SK-N-SH (cell line): ENCODE data around the gene IPCEF1. TPM values are rescaled to one million over a fixed set of nuclear protein-coding genes. Genes with fewer than 3 reads are reported as not detected.

ENCODE experiments used
- CTCF ChIA-PET: fragments of 300-600, 350-600 bp; formaldehyde crosslinking; extraction: SDS; loops from one replicate; lab custom pipeline; 2021; lab: Yijun Ruan, JAX
- POLR2A ChIA-PET: fragments of 350-600 bp; sonication (Branson Sonifier 250); formaldehyde crosslinking; extraction: SDS; loops from one replicate; lab custom pipeline; 2020; ENCODE audit warnings: antibody characterized with exemption, inconsistent platforms; lab: Yijun Ruan, JAX
- DNase-seq: peaks from one replicate; pipeline ENCODE4 v3.0.0; 2012
- H2AFZ ChIP-seq: fragments of 200-600 bp; sonication (generic); 2 replicates; pipeline ENCODE4 v1.8.1; 2016; ENCODE audit warnings: antibody characterized with exemption, mild to moderate bottlenecking, low read depth
- H3F3A ChIP-seq: fragments of 200-600 bp; sonication (generic); replicated peaks from 2 replicates; pipeline ENCODE3; 2016; ENCODE audit warnings: antibody characterized with exemption, mild to moderate bottlenecking; ENCODE audit not compliant: insufficient read depth
- H3K27ac ChIP-seq, 2 experiments: fragments of 200-500 bp in 1 of 2; fragments of 200-600 bp in 1 of 2; sonication (Bioruptor generic) in 1 of 2; sonication (generic), shearing (Covaris generic) in 1 of 2; 2 replicates each; pipeline versions ENCODE4 v1.5.1 to v1.6.1; 2014 to 2016; ENCODE audit warnings: low read depth in 2 of 2, inconsistent platforms in 1 of 2, low read length in 1 of 2, mild to moderate bottlenecking in 1 of 2, mixed read lengths in 1 of 2
- H3K27me3 ChIP-seq: fragments of 200-600 bp; sonication (generic), shearing (Covaris generic); 2 replicates; pipeline ENCODE4 v1.6.1; 2016; ENCODE audit warnings: mixed run types; ENCODE audit not compliant: insufficient read depth
- H3K36me3 ChIP-seq, 2 experiments: fragments of 200-500 bp in 1 of 2; fragments of 200-600 bp in 1 of 2; sonication (Bioruptor generic) in 1 of 2; sonication (generic) in 1 of 2; replicated peaks in 1 of 2; 2 replicates each; pipeline versions ENCODE3 to v1.5.1; 2014 to 2016; ENCODE audit warnings: low read length in 1 of 2, mild to moderate bottlenecking in 1 of 2; ENCODE audit not compliant: insufficient read depth in 2 of 2, control insufficient read depth in 1 of 2
- H3K4me1 ChIP-seq, 2 experiments: fragments of 200-500 bp in 1 of 2; fragments of 200-600 bp in 1 of 2; sonication (Bioruptor generic) in 1 of 2; sonication (generic), shearing (Covaris generic) in 1 of 2; 2 replicates each; pipeline versions ENCODE4 v1.5.1 to v1.6.1; 2014 to 2016; ENCODE audit warnings: low read depth in 1 of 2, low read length in 1 of 2, mixed run types in 1 of 2; ENCODE audit not compliant: insufficient read depth in 2 of 2, control insufficient read depth in 1 of 2
- H3K4me2 ChIP-seq: fragments of 200-600 bp; sonication (generic), shearing (Covaris generic); 2 replicates; pipeline ENCODE4 v1.6.1; 2017; ENCODE audit warnings: mixed run types
- H3K4me3 ChIP-seq, 2 experiments: fragments of 200-500 bp in 1 of 2; fragments of 200-600 bp in 1 of 2; sonication (Bioruptor generic) in 1 of 2; sonication (generic), shearing (Covaris generic) in 1 of 2; 2 replicates each; pipeline versions ENCODE4 v1.5.1 to v1.8.1; 2014 to 2016; ENCODE audit warnings: low read depth in 2 of 2, inconsistent platforms in 1 of 2, low read length in 1 of 2, mild to moderate bottlenecking in 1 of 2, mixed read lengths in 1 of 2, moderate library complexity in 1 of 2
- H3K79me2 ChIP-seq: fragments of 200-600 bp; sonication (generic); 2 replicates; pipeline ENCODE4 v1.8.1; 2017; ENCODE audit warnings: mild to moderate bottlenecking; ENCODE audit not compliant: insufficient read depth
- H3K9ac ChIP-seq: fragments of 200-600 bp; sonication (generic); 2 replicates; pipeline ENCODE4 v1.6.1; 2017; ENCODE audit warnings: mixed run types
- H3K9me2 ChIP-seq: fragments of 200-600 bp; sonication (generic); 2 replicates; pipeline ENCODE4 v1.6.1; 2017; ENCODE audit warnings: mixed run types
- H3K9me3 ChIP-seq: fragments of 200-600 bp; sonication (generic); 2 replicates; pipeline ENCODE4 v1.6.1; 2017; ENCODE audit warnings: mixed run types, mild to moderate bottlenecking, moderate library complexity
- H4K20me1 ChIP-seq: fragments of 200-600 bp; sonication (generic); 2 replicates; pipeline ENCODE4 v1.6.1; 2017; ENCODE audit warnings: mild to moderate bottlenecking, mixed run types; ENCODE audit not compliant: insufficient read depth
- ELF1 ChIP-seq: IDR thresholded peaks from 2 replicates; pipeline ENCODE4 v1.4.0; 2012
- EP300 ChIP-seq, 2 experiments: IDR thresholded peaks; 2 replicates each; pipeline versions ENCODE4 v1.4.0 to v1.6.1; 2012; ENCODE audit warnings: borderline replicate concordance in 1 of 2, low read depth in 1 of 2, low read length in 1 of 2
- EZH2phosphoT487 ChIP-seq: fragments of 200-600 bp; sonication (generic); IDR thresholded peaks from 2 replicates; pipeline ENCODE4 v1.6.1; 2017; ENCODE audit warnings: low read depth, mixed run types, mild to moderate bottlenecking, antibody characterized with exemption, moderate library complexity, borderline replicate concordance
- FOSL2 ChIP-seq: IDR thresholded peaks from 2 replicates; pipeline ENCODE4 v1.4.0; 2012; ENCODE audit warnings: low read depth, mild to moderate bottlenecking, moderate library complexity, borderline replicate concordance
- GATA2 ChIP-seq: sonication (generic); formaldehyde crosslinking; IDR thresholded peaks from 2 replicates; pipeline ENCODE4 v1.5.0; 2020; ENCODE audit warnings: mild to moderate bottlenecking, missing genetic modification reagents
- MEF2A ChIP-seq: IDR thresholded peaks from 2 replicates; pipeline ENCODE4 v1.4.0; 2012; ENCODE audit warnings: low read depth, borderline replicate concordance
- NRF1 ChIP-seq: IDR thresholded peaks from 2 replicates; pipeline ENCODE4 v1.6.1; 2012; ENCODE audit warnings: low read depth, mild to moderate bottlenecking, low read length
- RCOR1 ChIP-seq: fragments of 150-350 bp; IDR thresholded peaks from 2 replicates; pipeline ENCODE4 v1.6.1; 2017; ENCODE audit warnings: antibody characterized with exemption, low read length
- TCF12 ChIP-seq: IDR thresholded peaks from 2 replicates; pipeline ENCODE4 v1.4.0; 2012
- TEAD4 ChIP-seq: IDR thresholded peaks from 2 replicates; pipeline ENCODE4 v1.4.0; 2012; ENCODE audit warnings: mild to moderate bottlenecking, borderline replicate concordance; ENCODE audit not compliant: insufficient read depth
- WGBS: methylation state at CpG from one replicate; pipeline ENCODE4 v1.1.6; 2017; ENCODE audit warnings: low lambda C conversion rate; 5-methylcytosine and 5-hydroxymethylcytosine counted together
- polyA plus RNA-seq, 3 experiments: library from polyadenylated mRNA; depleted of rRNA; stranded (reverse); fragments of >200 nt; gene quantifications; 2 replicates each; pipeline ENCODE4 v1.2.3, GENCODE V29; 2012
- TF ChIP-seq, protein P1 (sequence below): IDR thresholded peaks from 2 replicates; pipeline ENCODE4 v1.6.1; 2012; ENCODE audit warnings: mild to moderate bottlenecking, low read depth, low read length, moderate library complexity
- TF ChIP-seq, protein P2 (sequence below): IDR thresholded peaks from 2 replicates; pipeline ENCODE4 v1.4.0; 2012; ENCODE audit warnings: low read depth
- TF ChIP-seq, protein P3 (sequence below): IDR thresholded peaks from 2 replicates; pipeline ENCODE4 v1.4.0; 2012; ENCODE audit warnings: low read depth, borderline replicate concordance
- TF ChIP-seq, protein P4 (sequence below): fragments of 150-350 bp; IDR thresholded peaks from 2 replicates; pipeline ENCODE4 v1.6.1; 2016; ENCODE audit warnings: mild to moderate bottlenecking, low read depth, low read length

IPCEF1 gene
- polyA plus RNA-seq, 1 of the 3 experiments (the other 2 are of a cell fraction), result not detected

DNA sequence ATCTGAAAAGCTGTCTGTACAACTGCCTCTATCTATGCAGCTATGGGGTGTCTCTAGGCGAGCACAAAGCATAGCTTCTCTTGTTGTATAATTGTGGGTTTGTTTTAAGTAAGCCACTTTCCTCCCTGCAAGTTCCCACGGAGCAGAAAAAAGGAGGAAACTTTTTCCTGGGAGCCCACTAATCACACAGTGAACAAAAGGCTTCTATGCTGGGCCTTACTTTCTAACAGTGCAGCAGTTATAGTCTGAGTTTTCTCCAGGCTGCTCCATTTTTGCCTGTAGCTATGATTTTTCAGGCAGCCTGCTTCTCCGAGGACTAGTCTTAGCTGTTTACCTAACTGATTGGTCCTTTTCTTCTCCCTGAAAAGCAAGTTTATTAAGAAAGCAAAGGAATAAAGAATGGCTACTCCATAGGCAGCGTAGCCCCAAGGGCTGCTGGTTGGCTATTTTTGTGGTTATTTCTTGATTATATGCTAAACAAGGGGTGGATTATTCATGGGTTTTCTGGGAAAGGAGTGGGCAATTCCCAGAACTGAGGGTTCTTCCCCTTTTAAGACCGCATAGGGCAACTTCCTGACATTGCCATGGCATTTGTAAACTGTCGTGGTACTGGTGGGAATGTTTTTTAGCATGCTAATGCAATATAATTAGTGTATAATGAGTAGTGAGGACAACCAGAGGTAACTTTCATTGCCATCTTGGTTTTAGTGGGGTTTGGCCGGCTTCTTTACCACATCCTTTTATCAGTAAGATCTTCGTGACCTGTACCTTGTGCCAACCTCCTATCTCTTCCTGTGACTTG lies 233.2 kb downstream of the IPCEF1 start (continued):
- no peak for TF ChIP-seq TEAD4
- TF ChIP-seq EZH2phosphoT487, result no peak
- TF ChIP-seq, protein P1, sequence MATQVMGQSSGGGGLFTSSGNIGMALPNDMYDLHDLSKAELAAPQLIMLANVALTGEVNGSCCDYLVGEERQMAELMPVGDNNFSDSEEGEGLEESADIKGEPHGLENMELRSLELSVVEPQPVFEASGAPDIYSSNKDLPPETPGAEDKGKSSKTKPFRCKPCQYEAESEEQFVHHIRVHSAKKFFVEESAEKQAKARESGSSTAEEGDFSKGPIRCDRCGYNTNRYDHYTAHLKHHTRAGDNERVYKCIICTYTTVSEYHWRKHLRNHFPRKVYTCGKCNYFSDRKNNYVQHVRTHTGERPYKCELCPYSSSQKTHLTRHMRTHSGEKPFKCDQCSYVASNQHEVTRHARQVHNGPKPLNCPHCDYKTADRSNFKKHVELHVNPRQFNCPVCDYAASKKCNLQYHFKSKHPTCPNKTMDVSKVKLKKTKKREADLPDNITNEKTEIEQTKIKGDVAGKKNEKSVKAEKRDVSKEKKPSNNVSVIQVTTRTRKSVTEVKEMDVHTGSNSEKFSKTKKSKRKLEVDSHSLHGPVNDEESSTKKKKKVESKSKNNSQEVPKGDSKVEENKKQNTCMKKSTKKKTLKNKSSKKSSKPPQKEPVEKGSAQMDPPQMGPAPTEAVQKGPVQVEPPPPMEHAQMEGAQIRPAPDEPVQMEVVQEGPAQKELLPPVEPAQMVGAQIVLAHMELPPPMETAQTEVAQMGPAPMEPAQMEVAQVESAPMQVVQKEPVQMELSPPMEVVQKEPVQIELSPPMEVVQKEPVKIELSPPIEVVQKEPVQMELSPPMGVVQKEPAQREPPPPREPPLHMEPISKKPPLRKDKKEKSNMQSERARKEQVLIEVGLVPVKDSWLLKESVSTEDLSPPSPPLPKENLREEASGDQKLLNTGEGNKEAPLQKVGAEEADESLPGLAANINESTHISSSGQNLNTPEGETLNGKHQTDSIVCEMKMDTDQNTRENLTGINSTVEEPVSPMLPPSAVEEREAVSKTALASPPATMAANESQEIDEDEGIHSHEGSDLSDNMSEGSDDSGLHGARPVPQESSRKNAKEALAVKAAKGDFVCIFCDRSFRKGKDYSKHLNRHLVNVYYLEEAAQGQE, result no peak
- no peak for TF ChIP-seq MEF2A

DNA sequence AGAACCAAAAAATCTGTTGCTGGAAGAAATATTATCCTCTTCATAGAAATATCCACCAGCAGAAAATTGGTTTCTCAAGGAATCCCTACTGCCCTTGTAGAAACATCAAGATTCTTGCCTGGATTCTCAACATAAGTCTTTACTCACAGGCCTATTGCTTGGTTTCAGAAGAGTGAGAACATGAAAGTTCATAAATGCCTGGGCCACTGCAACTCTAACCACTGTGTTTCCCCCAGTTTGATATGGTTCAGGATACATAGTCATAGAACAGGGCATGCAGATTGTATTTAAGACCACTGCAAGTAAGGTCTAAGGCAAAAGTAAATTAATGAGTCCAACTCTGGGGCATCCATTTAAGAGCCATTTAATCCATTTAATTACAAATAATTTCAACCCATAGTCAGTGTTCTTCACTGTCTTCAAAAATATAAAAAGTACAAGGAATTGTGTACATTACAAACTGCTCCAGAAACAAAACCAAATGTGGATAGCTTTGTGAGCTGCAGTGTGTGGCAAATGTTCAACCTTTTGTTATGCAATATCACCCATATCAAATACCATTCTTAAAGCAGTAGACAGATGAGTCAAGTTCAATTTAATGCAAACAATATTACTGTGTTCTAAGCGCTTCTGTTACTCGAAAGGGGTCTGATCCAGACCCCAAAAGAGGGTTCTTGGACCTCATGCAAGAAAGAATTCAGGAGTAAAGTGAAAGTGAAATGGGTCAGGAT lies 234.2 kb downstream of the IPCEF1 start:
- Histone ChIP-seq H3K4me2 (no peak overlapping the region), H3K9me3 (no peaks in the 10 kb centered on the region), H3K9me2 (no peaks in the 10 kb centered on the region), H3F3A (no peaks in the 10 kb centered on the region), H4K20me1 (no peaks in the 10 kb centered on the region), H3K4me3 (no peak overlapping the region), H3K9ac (no peak overlapping the region), H3K27ac (no peak overlapping the region), H3K36me3 (peaks cover 0 to 9% of the 10 kb centered on the region in 2 experiments), H3K79me2 (no peaks in the 10 kb centered on the region), H2AFZ (no peak overlapping the region), H3K27me3 (no peaks in the 10 kb centered on the region), H3K4me1 (peaks cover 0 to 2% of the 10 kb centered on the region in 2 experiments; a peak in 1 of 4 replicates)
- 16% methylated on average over 2 of the region's 2 CpGs for WGBS
- no peak for DNase-seq
- CTCF ChIA-PET, result interaction anchor here (0.6 kb wide), 1 partner anchor 683 kb away, joined by 3 read pairs; no protein-coding TSS in a partner anchor
- POLR2A ChIA-PET, result no interaction called here
- TF ChIP-seq RCOR1, result no peak
- no peak for TF ChIP-seq TCF12
- TF ChIP-seq EP300 (IDR thresholded peaks at IDR 0.05; ENCODE audit: borderline replicate concordance in 1 of 2, low read depth in 1 of 2, low read length in 1 of 2), result no peak

DNA sequence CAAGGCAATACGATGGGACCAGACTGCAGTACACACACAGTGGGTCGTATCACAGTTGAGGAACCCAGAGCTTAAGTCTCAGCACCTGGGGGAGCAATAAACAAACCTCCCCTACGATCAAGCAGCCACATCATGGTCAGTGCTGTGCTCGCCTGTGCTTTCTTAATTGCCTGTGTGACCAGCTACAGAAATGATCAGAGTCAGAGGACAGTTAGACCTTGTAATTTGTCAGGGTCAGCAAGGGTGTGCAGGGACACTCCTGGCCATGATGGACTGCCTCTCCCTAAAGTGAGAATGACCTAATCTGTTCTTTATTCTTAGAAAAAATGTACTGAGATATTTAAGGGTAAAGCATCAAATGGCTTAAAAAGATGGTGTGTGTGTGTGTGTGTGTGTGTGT lies 239.1 kb downstream of the IPCEF1 start:
- no peaks in the 10 kb centered on the region for H3K9me2 ChIP-seq
- H3K36me3 ChIP-seq, result peaks cover 0 to 9% of the 10 kb centered on the region in 2 experiments
- no peaks in the 10 kb centered on the region for H4K20me1 ChIP-seq
- H2AFZ ChIP-seq, result no peak overlapping the region
- H3K9ac ChIP-seq, result no peak overlapping the region
- no peak overlapping the region; a peak in 1 of 4 replicates for H3K27ac ChIP-seq
- no peak overlapping the region for H3K4me3 ChIP-seq
- no peaks in the 10 kb centered on the region for H3K27me3 ChIP-seq
- ChIA-PET POLR2A (no interaction called here), CTCF (no interaction called here)
- no peaks in the 10 kb centered on the region for H3K79me2 ChIP-seq
- no peak overlapping the region for H3K4me2 ChIP-seq
- H3K9me3 ChIP-seq, result no peaks in the 10 kb centered on the region
- H3F3A ChIP-seq, result no peaks in the 10 kb centered on the region
- H3K4me1 ChIP-seq, result peaks cover 0 to 2% of the 10 kb centered on the region in 2 experiments; a peak in 1 of 4 replicates
- WGBS, result 11% methylated on average over 3 of the region's 4 CpGs
- no peak for DNase-seq
- TF ChIP-seq FOSL2 (no peak), EZH2phosphoT487 (no peak), GATA2 (no peak), NRF1 (no peak), ELF1 (no peak), EP300 (IDR thresholded peaks at IDR 0.05; ENCODE audit: borderline replicate concordance in 1 of 2, low read depth in 1 of 2, low read length in 1 of 2) (no peak)
- TF ChIP-seq, protein P2, sequence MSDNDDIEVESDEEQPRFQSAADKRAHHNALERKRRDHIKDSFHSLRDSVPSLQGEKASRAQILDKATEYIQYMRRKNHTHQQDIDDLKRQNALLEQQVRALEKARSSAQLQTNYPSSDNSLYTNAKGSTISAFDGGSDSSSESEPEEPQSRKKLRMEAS, result no peak
- TF ChIP-seq, protein P3, sequence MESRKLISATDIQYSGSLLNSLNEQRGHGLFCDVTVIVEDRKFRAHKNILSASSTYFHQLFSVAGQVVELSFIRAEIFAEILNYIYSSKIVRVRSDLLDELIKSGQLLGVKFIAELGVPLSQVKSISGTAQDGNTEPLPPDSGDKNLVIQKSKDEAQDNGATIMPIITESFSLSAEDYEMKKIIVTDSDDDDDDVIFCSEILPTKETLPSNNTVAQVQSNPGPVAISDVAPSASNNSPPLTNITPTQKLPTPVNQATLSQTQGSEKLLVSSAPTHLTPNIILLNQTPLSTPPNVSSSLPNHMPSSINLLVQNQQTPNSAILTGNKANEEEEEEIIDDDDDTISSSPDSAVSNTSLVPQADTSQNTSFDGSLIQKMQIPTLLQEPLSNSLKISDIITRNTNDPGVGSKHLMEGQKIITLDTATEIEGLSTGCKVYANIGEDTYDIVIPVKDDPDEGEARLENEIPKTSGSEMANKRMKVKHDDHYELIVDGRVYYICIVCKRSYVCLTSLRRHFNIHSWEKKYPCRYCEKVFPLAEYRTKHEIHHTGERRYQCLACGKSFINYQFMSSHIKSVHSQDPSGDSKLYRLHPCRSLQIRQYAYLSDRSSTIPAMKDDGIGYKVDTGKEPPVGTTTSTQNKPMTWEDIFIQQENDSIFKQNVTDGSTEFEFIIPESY, result no peak
- TF ChIP-seq, protein P4, sequence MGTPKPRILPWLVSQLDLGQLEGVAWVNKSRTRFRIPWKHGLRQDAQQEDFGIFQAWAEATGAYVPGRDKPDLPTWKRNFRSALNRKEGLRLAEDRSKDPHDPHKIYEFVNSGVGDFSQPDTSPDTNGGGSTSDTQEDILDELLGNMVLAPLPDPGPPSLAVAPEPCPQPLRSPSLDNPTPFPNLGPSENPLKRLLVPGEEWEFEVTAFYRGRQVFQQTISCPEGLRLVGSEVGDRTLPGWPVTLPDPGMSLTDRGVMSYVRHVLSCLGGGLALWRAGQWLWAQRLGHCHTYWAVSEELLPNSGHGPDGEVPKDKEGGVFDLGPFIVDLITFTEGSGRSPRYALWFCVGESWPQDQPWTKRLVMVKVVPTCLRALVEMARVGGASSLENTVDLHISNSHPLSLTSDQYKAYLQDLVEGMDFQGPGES, result no peak
